HL-60 (cell line): ENCODE results near the gene ZMYND12.

Experiments used
- DNase-seq, 2 experiments: peaks; one replicate each; pipeline ENCODE4 v3.0.0-alpha.2; 2010 to 2020; ENCODE audit warnings: low read depth in 1 of 2, low spot score in 1 of 2
- H3K27ac ChIP-seq: fragments of 250-450 bp; sonication (Bioruptor Pico); replicated peaks from 2 replicates; pipeline ENCODE4 v1.5.1; 2020; ENCODE audit warnings: mild to moderate bottlenecking, moderate library complexity
- H3K27me3 ChIP-seq: fragments of 250-450 bp; sonication (Bioruptor Pico); 2 replicates; pipeline ENCODE4 v1.5.1; 2021; ENCODE audit warnings: mild to moderate bottlenecking, moderate library complexity; ENCODE audit not compliant: insufficient read depth, poor library complexity, severe bottlenecking
- H3K4me3 ChIP-seq: replicated peaks from 2 replicates; pipeline ENCODE4 v1.5.1; 2011; ENCODE audit warnings: mild to moderate bottlenecking, control low read depth, low read length; ENCODE audit not compliant: insufficient read depth
- GABPA ChIP-seq: IDR thresholded peaks from 2 replicates; pipeline ENCODE4 v1.6.1; 2012; ENCODE audit warnings: low read depth
- POLR2AphosphoS5 ChIP-seq: IDR thresholded peaks from 2 replicates; pipeline ENCODE4 v1.6.1; 2012; ENCODE audit warnings: low read depth
- SPI1 ChIP-seq: IDR thresholded peaks from 2 replicates; pipeline ENCODE4 v1.6.1; 2012; ENCODE audit warnings: low read depth, mild to moderate bottlenecking, borderline replicate concordance
- TF ChIP-seq, protein P1 (sequence below): IDR thresholded peaks from 2 replicates; pipeline ENCODE4 v1.6.1; 2012; ENCODE audit warnings: low read depth; ENCODE audit not compliant: insufficient replicate concordance
- TF ChIP-seq, protein P2 (sequence below): IDR thresholded peaks from one replicate; pipeline ENCODE4 v1.5.1; 2011; ENCODE audit warnings: low read length, control low read depth, inconsistent platforms; ENCODE audit not compliant: insufficient read depth

ZMYND12 gene

DNA sequence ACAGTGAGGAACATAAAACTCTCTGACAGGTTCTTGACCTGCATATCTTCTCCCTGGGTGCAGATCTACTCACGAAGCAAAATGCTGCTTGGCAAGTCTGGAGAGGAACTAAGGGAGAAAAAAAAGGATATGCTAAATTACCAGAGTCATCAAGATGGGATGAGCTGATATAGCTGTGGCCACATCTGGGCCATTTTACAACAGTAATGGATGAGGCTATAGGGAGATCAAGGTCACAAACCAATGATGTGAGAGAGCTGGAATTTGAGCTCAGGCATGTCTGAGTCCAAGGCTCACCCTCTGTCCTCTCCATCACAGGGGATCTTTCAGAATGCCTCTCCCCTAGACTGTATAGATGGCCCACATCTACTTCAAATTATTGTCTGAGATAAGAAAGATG, 26.2 kb downstream of the ZMYND12 start:
- TF ChIP-seq, protein P1, sequence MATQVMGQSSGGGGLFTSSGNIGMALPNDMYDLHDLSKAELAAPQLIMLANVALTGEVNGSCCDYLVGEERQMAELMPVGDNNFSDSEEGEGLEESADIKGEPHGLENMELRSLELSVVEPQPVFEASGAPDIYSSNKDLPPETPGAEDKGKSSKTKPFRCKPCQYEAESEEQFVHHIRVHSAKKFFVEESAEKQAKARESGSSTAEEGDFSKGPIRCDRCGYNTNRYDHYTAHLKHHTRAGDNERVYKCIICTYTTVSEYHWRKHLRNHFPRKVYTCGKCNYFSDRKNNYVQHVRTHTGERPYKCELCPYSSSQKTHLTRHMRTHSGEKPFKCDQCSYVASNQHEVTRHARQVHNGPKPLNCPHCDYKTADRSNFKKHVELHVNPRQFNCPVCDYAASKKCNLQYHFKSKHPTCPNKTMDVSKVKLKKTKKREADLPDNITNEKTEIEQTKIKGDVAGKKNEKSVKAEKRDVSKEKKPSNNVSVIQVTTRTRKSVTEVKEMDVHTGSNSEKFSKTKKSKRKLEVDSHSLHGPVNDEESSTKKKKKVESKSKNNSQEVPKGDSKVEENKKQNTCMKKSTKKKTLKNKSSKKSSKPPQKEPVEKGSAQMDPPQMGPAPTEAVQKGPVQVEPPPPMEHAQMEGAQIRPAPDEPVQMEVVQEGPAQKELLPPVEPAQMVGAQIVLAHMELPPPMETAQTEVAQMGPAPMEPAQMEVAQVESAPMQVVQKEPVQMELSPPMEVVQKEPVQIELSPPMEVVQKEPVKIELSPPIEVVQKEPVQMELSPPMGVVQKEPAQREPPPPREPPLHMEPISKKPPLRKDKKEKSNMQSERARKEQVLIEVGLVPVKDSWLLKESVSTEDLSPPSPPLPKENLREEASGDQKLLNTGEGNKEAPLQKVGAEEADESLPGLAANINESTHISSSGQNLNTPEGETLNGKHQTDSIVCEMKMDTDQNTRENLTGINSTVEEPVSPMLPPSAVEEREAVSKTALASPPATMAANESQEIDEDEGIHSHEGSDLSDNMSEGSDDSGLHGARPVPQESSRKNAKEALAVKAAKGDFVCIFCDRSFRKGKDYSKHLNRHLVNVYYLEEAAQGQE, result no peak
- TF ChIP-seq, protein P2, sequence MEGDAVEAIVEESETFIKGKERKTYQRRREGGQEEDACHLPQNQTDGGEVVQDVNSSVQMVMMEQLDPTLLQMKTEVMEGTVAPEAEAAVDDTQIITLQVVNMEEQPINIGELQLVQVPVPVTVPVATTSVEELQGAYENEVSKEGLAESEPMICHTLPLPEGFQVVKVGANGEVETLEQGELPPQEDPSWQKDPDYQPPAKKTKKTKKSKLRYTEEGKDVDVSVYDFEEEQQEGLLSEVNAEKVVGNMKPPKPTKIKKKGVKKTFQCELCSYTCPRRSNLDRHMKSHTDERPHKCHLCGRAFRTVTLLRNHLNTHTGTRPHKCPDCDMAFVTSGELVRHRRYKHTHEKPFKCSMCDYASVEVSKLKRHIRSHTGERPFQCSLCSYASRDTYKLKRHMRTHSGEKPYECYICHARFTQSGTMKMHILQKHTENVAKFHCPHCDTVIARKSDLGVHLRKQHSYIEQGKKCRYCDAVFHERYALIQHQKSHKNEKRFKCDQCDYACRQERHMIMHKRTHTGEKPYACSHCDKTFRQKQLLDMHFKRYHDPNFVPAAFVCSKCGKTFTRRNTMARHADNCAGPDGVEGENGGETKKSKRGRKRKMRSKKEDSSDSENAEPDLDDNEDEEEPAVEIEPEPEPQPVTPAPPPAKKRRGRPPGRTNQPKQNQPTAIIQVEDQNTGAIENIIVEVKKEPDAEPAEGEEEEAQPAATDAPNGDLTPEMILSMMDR, result no peak
- no peak for TF ChIP-seq SPI1
- no peak for TF ChIP-seq GABPA
- TF ChIP-seq POLR2AphosphoS5, result no peak
- no peak for DNase-seq
- Histone ChIP-seq H3K27ac (no peak overlapping the region), H3K4me3 (no peak overlapping the region), H3K27me3 (no peaks in the 10 kb centered on the region)

DNA sequence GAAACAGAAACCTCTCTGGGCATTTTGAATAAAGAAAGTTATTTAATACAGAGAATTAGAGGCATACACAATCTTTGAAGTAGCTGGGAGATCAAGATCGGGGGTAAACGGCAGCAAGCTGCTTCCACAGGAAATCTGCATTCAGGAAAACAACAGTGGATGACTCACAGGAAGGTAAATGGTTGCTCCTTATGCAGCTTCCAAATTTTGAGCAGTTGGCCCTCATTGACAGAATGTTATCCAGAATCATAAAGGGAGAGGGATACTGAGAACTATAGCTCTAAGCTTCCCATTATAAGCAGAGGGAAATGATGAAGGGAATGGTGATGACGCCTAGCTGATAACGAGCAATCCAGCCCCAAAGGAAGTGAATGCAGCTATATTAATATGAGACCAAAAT, 28.6 kb downstream of the ZMYND12 start:
- no peak for DNase-seq

DNA sequence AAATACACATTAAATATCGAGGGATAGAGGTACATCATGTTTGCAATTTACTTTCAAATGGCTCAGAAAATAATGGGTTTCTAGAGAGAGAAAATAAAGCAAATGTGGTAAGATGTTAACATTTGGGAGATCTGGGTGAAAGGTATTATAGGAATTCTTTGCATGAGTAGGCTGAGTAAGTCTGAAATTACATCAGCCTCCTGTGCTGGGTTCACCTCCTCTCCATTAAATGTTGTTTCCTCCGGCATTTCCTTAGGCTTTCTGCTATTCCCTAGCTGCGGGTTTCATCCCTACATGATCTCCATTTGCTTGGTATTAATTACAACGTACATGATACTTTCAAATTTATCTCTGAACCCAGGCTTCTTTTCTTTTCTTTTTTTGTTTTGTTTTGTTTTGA, 31.6 kb downstream of the ZMYND12 start:
- H3K27ac ChIP-seq, result no peak overlapping the region
- no peak overlapping the region for H3K4me3 ChIP-seq
- DNase-seq, result no peak
- H3K27me3 ChIP-seq, result no peaks in the 10 kb centered on the region
- TF ChIP-seq SPI1 (no peak), GABPA (no peak), POLR2AphosphoS5 (no peak)
- TF ChIP-seq, protein P2, result no peak
- TF ChIP-seq, protein P1, result no peak

More for the DNA sequence above, 28.6 kb downstream of the ZMYND12 start:
- no peaks in the 10 kb centered on the region for H3K27me3 ChIP-seq
- H3K27ac ChIP-seq, result no peak overlapping the region
- TF ChIP-seq, protein P1, result no peak
- TF ChIP-seq POLR2AphosphoS5 (no peak), SPI1 (no peak), GABPA (no peak)
- TF ChIP-seq, protein P2, result no peak
- H3K4me3 ChIP-seq, result no peak overlapping the region
